Kidney (tissue), 14 donors: ENCODE measurements around the gene KATNA1. TPM values are rescaled to one million over a fixed set of nuclear protein-coding genes. Genes with fewer than 3 reads are reported as not detected.

ENCODE experiments used
- DNase-seq, 5 donors: peaks; one replicate each; pipeline ENCODE4 v3.0.0-alpha.2; 2013 to 2020
- FAIRE-seq: peaks from 2 replicates; lab custom pipeline; 2012; peaks lifted over from hg19 to GRCh38; lab: Jason Lieb, UNC
- H3K27ac ChIP-seq, 2 donors: one replicate each; pipeline ENCODE4 v1.7.0; 2013; ENCODE audit warnings: low read depth in 2 of 2, low read length in 2 of 2, inconsistent platforms in 1 of 2
- H3K27me3 ChIP-seq: one replicate; pipeline ENCODE4 v1.7.1; 2013; ENCODE audit warnings: low read length, inconsistent platforms; ENCODE audit not compliant: control insufficient read depth, insufficient read depth
- H3K36me3 ChIP-seq, 3 donors: one replicate each; pipeline versions ENCODE4 v1.7.0 to v1.7.1; 2013; ENCODE audit warnings: low read length in 3 of 3, control low read depth in 1 of 3, inconsistent platforms in 1 of 3; ENCODE audit not compliant: insufficient read depth in 3 of 3, control insufficient read depth in 2 of 3
- H3K4me1 ChIP-seq, 3 donors: one replicate each; pipeline versions ENCODE4 v1.7.0 to v1.7.1; 2013; ENCODE audit warnings: low read length in 3 of 3, inconsistent platforms in 1 of 3, low read depth in 1 of 3; ENCODE audit not compliant: control insufficient read depth in 2 of 3, insufficient read depth in 2 of 3
- H3K4me3 ChIP-seq, 3 donors: one replicate each; pipeline versions ENCODE4 v1.7.0 to v1.8.1; 2013; ENCODE audit warnings: low read length in 3 of 3, control low read depth in 1 of 3, inconsistent platforms in 1 of 3
- H3K9ac ChIP-seq, 3 donors: one replicate each; pipeline versions ENCODE4 v1.7.0 to v1.7.1; 2013; ENCODE audit warnings: low read length in 3 of 3, control low read depth in 1 of 3, inconsistent platforms in 1 of 3
- H3K9me3 ChIP-seq, 3 donors: one replicate each; pipeline versions ENCODE4 v1.7.0 to v1.7.1; 2013; ENCODE audit warnings: low read length in 3 of 3, control low read depth in 1 of 3, inconsistent platforms in 1 of 3; ENCODE audit not compliant: control insufficient read depth in 2 of 3, insufficient read depth in 1 of 3
- CTCF ChIP-seq: IDR thresholded peaks from 3 replicates; pipeline ENCODE4 v1.5.1; 2012; ENCODE audit warnings: mild to moderate bottlenecking, moderate library complexity, borderline replicate concordance; ENCODE audit not compliant: insufficient read depth; ENCODE audit errors: extremely low read depth
- intact Hi-C: fragments of 100-400 bp; cut with DNase I; formaldehyde crosslinking; loops from one replicate; pipeline ENCODE4 v1.11.1; 2022
- polyA plus RNA-seq: library from polyadenylated mRNA; stranded (reverse); fragments of 350-450 nt; fragmentation: Illumina TruSeq; extraction: RNeasy Lipid Tissue Mini Kit (QIAGEN cat#74804); gene quantifications from one replicate; pipeline ENCODE4 v1.2.3, GENCODE V29; 2014; ENCODE audit warnings: low read depth, low replicate concordance; ENCODE audit not compliant: insufficient read depth
- total RNA-seq: library from RNA; stranded (reverse); fragmentation: NEBNext Ultra II Directional; extraction: Animal tissue kit (Norgen Biotek cat#: 25700); gene quantifications from one replicate; pipeline ENCODE4 v1.2.1, GENCODE V29; 2021
- donor health status: control.
- donor health status: control.
- donor health status: control.
- donor health status: control.
- donor health status: control.
- donor health status: DM: yes; HTN: yes; CAD: no.
- donor health status: Normal renal cell carcinoma (clear cell type).

The KATNA1 gene
- total and polyA plus RNA-seq, 2 donors from 2014 or later, result 16.0 to 18.1 TPM

GRCh38 chr6:149642829-149643580 lies 5.5 kb downstream of the KATNA1 start:
- no peak overlapping the region for H3K4me3 ChIP-seq
- H3K9me3 ChIP-seq, result no peaks in the 10 kb centered on the region
- intact Hi-C loops, result no loop called here
- H3K27me3 ChIP-seq, result no peaks in the 10 kb centered on the region
- H3K27ac ChIP-seq, result no peak overlapping the region
- DNase-seq, result no peak
- FAIRE-seq, result no peak
- no peak for TF ChIP-seq CTCF
- H3K9ac ChIP-seq, result no peak overlapping the region
- peaks cover 0 to 4% (median 0%) of the 10 kb centered on the region in 3 donors for H3K4me1 ChIP-seq
- no peaks in the 10 kb centered on the region for H3K36me3 ChIP-seq

GRCh38 chr6:149636124-149636523 lies 12.4 kb downstream of the KATNA1 start:
- TF ChIP-seq CTCF, result no peak
- intact Hi-C loops, result no loop called here
- H3K4me3 ChIP-seq, result no peak overlapping the region
- H3K27ac ChIP-seq, result no peak overlapping the region
- DNase-seq (peak in 1 of 5 donors; percentile 9), FAIRE-seq (no peak)
- no peaks in the 10 kb centered on the region for H3K9me3 ChIP-seq
- H3K27me3 ChIP-seq, result no peaks in the 10 kb centered on the region
- no peaks in the 10 kb centered on the region for H3K36me3 ChIP-seq
- no peak overlapping the region for H3K9ac ChIP-seq
- H3K4me1 ChIP-seq, result no peaks in the 10 kb centered on the region

GRCh38 chr6:149634315-149634714 lies 14.2 kb downstream of the KATNA1 start:
- no peaks in the 10 kb centered on the region for H3K9me3 ChIP-seq
- H3K27me3 ChIP-seq, result no peaks in the 10 kb centered on the region
- no peak overlapping the region for H3K9ac ChIP-seq
- DNase-seq (no peak), FAIRE-seq (no peak)
- intact Hi-C loops, result no loop called here
- no peak overlapping the region for H3K27ac ChIP-seq
- H3K4me1 ChIP-seq, result no peaks in the 10 kb centered on the region
- H3K36me3 ChIP-seq, result no peaks in the 10 kb centered on the region
- no peak for TF ChIP-seq CTCF
- no peak overlapping the region for H3K4me3 ChIP-seq
